ENCODE data around the gene SHC1.

GRCh38 chr1:154989195-154989860 is 18.8 kb upstream of the SHC1 start:
- TF ChIP-seq, protein P1, sequence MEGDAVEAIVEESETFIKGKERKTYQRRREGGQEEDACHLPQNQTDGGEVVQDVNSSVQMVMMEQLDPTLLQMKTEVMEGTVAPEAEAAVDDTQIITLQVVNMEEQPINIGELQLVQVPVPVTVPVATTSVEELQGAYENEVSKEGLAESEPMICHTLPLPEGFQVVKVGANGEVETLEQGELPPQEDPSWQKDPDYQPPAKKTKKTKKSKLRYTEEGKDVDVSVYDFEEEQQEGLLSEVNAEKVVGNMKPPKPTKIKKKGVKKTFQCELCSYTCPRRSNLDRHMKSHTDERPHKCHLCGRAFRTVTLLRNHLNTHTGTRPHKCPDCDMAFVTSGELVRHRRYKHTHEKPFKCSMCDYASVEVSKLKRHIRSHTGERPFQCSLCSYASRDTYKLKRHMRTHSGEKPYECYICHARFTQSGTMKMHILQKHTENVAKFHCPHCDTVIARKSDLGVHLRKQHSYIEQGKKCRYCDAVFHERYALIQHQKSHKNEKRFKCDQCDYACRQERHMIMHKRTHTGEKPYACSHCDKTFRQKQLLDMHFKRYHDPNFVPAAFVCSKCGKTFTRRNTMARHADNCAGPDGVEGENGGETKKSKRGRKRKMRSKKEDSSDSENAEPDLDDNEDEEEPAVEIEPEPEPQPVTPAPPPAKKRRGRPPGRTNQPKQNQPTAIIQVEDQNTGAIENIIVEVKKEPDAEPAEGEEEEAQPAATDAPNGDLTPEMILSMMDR (conservative IDR thresholded peaks at IDR 0.05; ENCODE audit: low read depth, low read length), result no peak
- TF ChIP-seq EZH2 (IDR thresholded peaks at IDR 0.05; ENCODE audit: low read length, unreplicated experiment), result no peak
- no peak for TF ChIP-seq EZH2phosphoT487 (IDR thresholded peaks at IDR 0.05; ENCODE audit: borderline replicate concordance, low read length)
